Mesothelial cell of epicardium (in vitro differentiated cells): ENCODE results near the gene EDC3. TPM values are rescaled to one million over a fixed set of nuclear protein-coding genes. Genes with fewer than 3 reads are reported as not detected.

Experiments
- DNase-seq, 2 experiments: peaks; one replicate each; pipeline ENCODE4 v3.0.0; 2021; ENCODE audit warnings: low spot score in 2 of 2; ENCODE audit not compliant: unreplicated experiment in 2 of 2
- H3K27ac Mint-ChIP-seq: 2 replicates; pipeline ENCODE4 v1.8.0; 2021; ENCODE audit warnings: mixed read lengths
- H3K27me3 Mint-ChIP-seq: 2 replicates; pipeline ENCODE4 v1.8.0; 2021; ENCODE audit warnings: low read depth, mixed read lengths
- H3K36me3 Mint-ChIP-seq: 2 replicates; pipeline ENCODE4 v1.8.0; 2021; ENCODE audit warnings: mixed read lengths
- H3K4me1 Mint-ChIP-seq: 2 replicates; pipeline ENCODE4 v1.8.0; 2021; ENCODE audit warnings: mixed read lengths
- H3K4me3 Mint-ChIP-seq: 2 replicates; pipeline ENCODE4 v1.8.0; 2021; ENCODE audit warnings: mild to moderate bottlenecking, moderate library complexity, mixed read lengths
- H3K9me3 Mint-ChIP-seq: 2 replicates; pipeline ENCODE4 v1.8.0; 2021; ENCODE audit warnings: mixed read lengths
- CTCF ChIP-seq: fragments of 200-600 bp; sonication (generic); IDR thresholded peaks from one replicate; pipeline ENCODE4 v1.5.0; 2021; ENCODE audit warnings: antibody characterized with exemption; ENCODE audit not compliant: unreplicated experiment
- total RNA-seq: library from RNA; stranded (reverse); gene quantifications from 3 replicates; pipeline ENCODE4 v1.2.1, GENCODE V29; 2021

Gene EDC3
- total RNA-seq, 1 donor from 2014 or later: 69.5 TPM

- no peaks in the 10 kb centered on the region for H3K9me3 Mint-ChIP-seq
Measured at GRCh38 chr15:74633781-74634180, 62.0 kb downstream of the EDC3 start.

GRCh38 chr15:74632601-74633000 is 63.2 kb downstream of the EDC3 start:
- H3K27ac Mint-ChIP-seq: no peak overlapping the region

More at GRCh38 chr15:74633781-74634180, 62.0 kb downstream of the EDC3 start:
- Mint-ChIP-seq H3K4me3 (no peak overlapping the region), H3K27me3 (no peaks in the 10 kb centered on the region), H3K36me3 (peaks cover 20% of the 10 kb centered on the region), H3K4me1 (peaks cover 2% of the 10 kb centered on the region), H3K27ac (no peak overlapping the region)
- no peak for TF ChIP-seq CTCF
- no peak for DNase-seq

GRCh38 chr15:74631935-74632560 is 63.8 kb downstream of the EDC3 start:
- Mint-ChIP-seq H3K27ac (no peak overlapping the region), H3K4me1 (peaks cover 2% of the 10 kb centered on the region), H3K36me3 (peaks cover 13% of the 10 kb centered on the region), H3K4me3 (no peak overlapping the region), H3K27me3 (no peaks in the 10 kb centered on the region), H3K9me3 (no peaks in the 10 kb centered on the region)
- DNase-seq: peak in 1 of 2 experiments; percentile 64
- TF ChIP-seq CTCF: peak; percentile 63

More at GRCh38 chr15:74632601-74633000, 63.2 kb downstream of the EDC3 start:
- no peaks in the 10 kb centered on the region for H3K9me3 Mint-ChIP-seq
- peaks cover 13% of the 10 kb centered on the region for H3K36me3 Mint-ChIP-seq
- peaks cover 2% of the 10 kb centered on the region for H3K4me1 Mint-ChIP-seq
- DNase-seq: no peak
- no peak overlapping the region for H3K4me3 Mint-ChIP-seq
- H3K27me3 Mint-ChIP-seq: no peaks in the 10 kb centered on the region
- no peak for TF ChIP-seq CTCF

- Mint-ChIP-seq H3K36me3 (peaks cover 13% of the 10 kb centered on the region), H3K27me3 (no peaks in the 10 kb centered on the region), H3K9me3 (no peaks in the 10 kb centered on the region), H3K27ac (no peak overlapping the region), H3K4me1 (peaks cover 2% of the 10 kb centered on the region), H3K4me3 (no peak overlapping the region)
- no peak for TF ChIP-seq CTCF
- DNase-seq: no peak
Measured at GRCh38 chr15:74631408-74631807, 64.4 kb downstream of the EDC3 start.

- Mint-ChIP-seq H3K4me1 (peaks cover 2% of the 10 kb centered on the region), H3K36me3 (peaks cover 13% of the 10 kb centered on the region), H3K4me3 (no peak overlapping the region), H3K9me3 (no peaks in the 10 kb centered on the region), H3K27me3 (no peaks in the 10 kb centered on the region), H3K27ac (no peak overlapping the region)
- no peak for DNase-seq
- TF ChIP-seq CTCF: no peak
Measured at GRCh38 chr15:74631087-74631385, 64.8 kb downstream of the EDC3 start.
